Stimulated activated CD4-positive, alpha-beta T cell treated with anti-CD3 and anti-CD28 coated beads, Interleukin-4, amount 100 ng/mL, for 1 hour (primary cell): Measurements from ENCODE around the gene CROCC.

Experiments used
- DNase-seq: peaks from one replicate; pipeline ENCODE4 v3.0.0-alpha.2; 2020

CROCC gene

GRCh38 chr1:17017435-17017834 is 95.7 kb downstream of the CROCC start:
- no peak for DNase-seq

- no peak for DNase-seq
These were observed 97.1 kb downstream of the CROCC start for GRCh38 chr1:17018849-17019248.

GRCh38 chr1:17020502-17020901 is 98.8 kb downstream of the CROCC start:
- no peak for DNase-seq

- DNase-seq, result no peak
These were observed 100.2 kb downstream of the CROCC start for GRCh38 chr1:17021896-17022295.
